Ascending aorta (tissue), 2 donors: ENCODE data around the gene WDR18. TPM values are rescaled to one million over a fixed set of nuclear protein-coding genes. Genes with fewer than 3 reads are reported as not detected.

Source experiments
- DNase-seq, 2 donors: peaks; one replicate each; pipeline ENCODE4 v3.0.0-alpha.2; 2019; ENCODE audit warnings: low spot score in 2 of 2
- H3K27ac ChIP-seq, 2 donors: fragments of 200-600 bp; sonication (generic); one replicate each; pipeline ENCODE4 v1.5.1; 2016 to 2017; ENCODE audit warnings: mild to moderate bottlenecking in 1 of 2
- H3K27me3 ChIP-seq: fragments of 200-600 bp; sonication (generic); one replicate; pipeline ENCODE4 v1.5.1; 2017
- H3K36me3 ChIP-seq, 2 donors: fragments of 200-600 bp; sonication (generic); one replicate each; pipeline ENCODE4 v1.5.1; 2016
- H3K4me1 ChIP-seq, 2 donors: fragments of 200-600 bp; sonication (generic); one replicate each; pipeline ENCODE4 v1.5.1; 2016 to 2017; ENCODE audit warnings: mild to moderate bottlenecking in 1 of 2
- H3K4me3 ChIP-seq, 2 donors: fragments of 200-600 bp; sonication (generic); one replicate each; pipeline ENCODE4 v1.5.1; 2016 to 2017; ENCODE audit warnings: mild to moderate bottlenecking in 1 of 2
- H3K9me3 ChIP-seq, 2 donors: fragments of 200-600 bp; sonication (generic); one replicate each; pipeline ENCODE4 v1.5.1; 2016
- intact Hi-C: fragments of 100-400 bp; cut with DNase I; formaldehyde crosslinking; loops from one replicate; pipeline ENCODE4 v1.15.1; 2023
- total RNA-seq: library from RNA; depleted of rRNA; stranded (reverse); fragments of >200 nt; gene quantifications from one replicate; pipeline ENCODE4 v1.1.0, GENCODE V29; 2016
- TF ChIP-seq, protein P1 (sequence below), 3 experiments: fragments of 200-600 bp in 2 of 3; fragments of 450-650 bp in 1 of 3; sonication (generic) in 2 of 3; IDR thresholded peaks; one replicate each; pipeline ENCODE4 v1.5.1; 2016 to 2019; ENCODE audit warnings: antibody characterized with exemption in 3 of 3, mild to moderate bottlenecking in 1 of 3, moderate library complexity in 1 of 3

WDR18 gene
- total RNA-seq, 1 donor from 2014 or later, result 65.7 TPM

GRCh38 chr19:1004204-1004802, 20.2 kb downstream of the WDR18 start:
- Histone ChIP-seq H3K27ac (no peak overlapping the region), H3K36me3 (peaks cover 6 to 9% of the 10 kb centered on the region in 2 donors), H3K27me3 (no peaks in the 10 kb centered on the region), H3K4me3 (no peak overlapping the region), H3K9me3 (no peaks in the 10 kb centered on the region), H3K4me1 (peaks cover 0 to 10% of the 10 kb centered on the region in 2 donors)
- TF ChIP-seq, protein P1, sequence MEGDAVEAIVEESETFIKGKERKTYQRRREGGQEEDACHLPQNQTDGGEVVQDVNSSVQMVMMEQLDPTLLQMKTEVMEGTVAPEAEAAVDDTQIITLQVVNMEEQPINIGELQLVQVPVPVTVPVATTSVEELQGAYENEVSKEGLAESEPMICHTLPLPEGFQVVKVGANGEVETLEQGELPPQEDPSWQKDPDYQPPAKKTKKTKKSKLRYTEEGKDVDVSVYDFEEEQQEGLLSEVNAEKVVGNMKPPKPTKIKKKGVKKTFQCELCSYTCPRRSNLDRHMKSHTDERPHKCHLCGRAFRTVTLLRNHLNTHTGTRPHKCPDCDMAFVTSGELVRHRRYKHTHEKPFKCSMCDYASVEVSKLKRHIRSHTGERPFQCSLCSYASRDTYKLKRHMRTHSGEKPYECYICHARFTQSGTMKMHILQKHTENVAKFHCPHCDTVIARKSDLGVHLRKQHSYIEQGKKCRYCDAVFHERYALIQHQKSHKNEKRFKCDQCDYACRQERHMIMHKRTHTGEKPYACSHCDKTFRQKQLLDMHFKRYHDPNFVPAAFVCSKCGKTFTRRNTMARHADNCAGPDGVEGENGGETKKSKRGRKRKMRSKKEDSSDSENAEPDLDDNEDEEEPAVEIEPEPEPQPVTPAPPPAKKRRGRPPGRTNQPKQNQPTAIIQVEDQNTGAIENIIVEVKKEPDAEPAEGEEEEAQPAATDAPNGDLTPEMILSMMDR (IDR thresholded peaks at IDR 0.05), result no peak
- no peak for DNase-seq
- intact Hi-C loops, result no loop called here

DNA sequence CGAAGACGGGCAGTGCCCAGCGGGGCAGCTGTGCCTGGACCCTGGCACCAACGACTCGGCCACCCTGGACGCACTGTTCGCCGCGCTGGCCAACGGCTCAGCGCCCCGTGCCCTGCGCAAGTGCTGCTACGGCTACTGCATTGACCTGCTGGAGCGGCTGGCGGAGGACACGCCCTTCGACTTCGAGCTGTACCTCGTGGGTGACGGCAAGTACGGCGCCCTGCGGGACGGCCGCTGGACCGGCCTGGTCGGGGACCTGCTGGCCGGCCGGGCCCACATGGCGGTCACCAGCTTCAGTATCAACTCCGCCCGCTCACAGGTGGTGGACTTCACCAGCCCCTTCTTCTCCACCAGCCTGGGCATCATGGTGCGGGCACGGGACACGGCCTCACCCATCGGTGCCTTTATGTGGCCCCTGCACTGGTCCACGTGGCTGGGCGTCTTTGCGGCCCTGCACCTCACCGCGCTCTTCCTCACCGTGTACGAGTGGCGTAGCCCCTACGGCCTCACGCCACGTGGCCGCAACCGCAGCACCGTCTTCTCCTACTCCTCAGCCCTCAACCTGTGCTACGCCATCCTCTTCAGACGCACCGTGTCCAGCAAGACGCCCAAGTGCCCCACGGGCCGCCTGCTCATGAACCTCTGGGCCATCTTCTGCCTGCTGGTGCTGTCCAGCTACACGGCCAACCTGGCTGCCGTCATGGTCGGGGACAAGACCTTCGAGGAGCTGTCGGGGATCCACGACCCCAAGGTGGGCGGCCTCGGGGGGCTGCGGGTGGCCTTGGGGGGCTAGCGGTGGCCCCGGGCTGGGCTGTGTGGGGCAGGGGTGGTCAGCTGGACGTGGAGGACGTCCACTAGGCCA, 20.9 kb downstream of the WDR18 start:
- Histone ChIP-seq H3K27me3 (no peaks in the 10 kb centered on the region), H3K36me3 (peaks cover 14 to 17% of the 10 kb centered on the region in 2 donors), H3K27ac (no peak overlapping the region), H3K4me1 (peaks cover 0 to 10% of the 10 kb centered on the region in 2 donors), H3K9me3 (no peaks in the 10 kb centered on the region), H3K4me3 (no peak overlapping the region)
- no peak for DNase-seq
- TF ChIP-seq, protein P1 (IDR thresholded peaks at IDR 0.05), result no peak
- intact Hi-C loops, result no loop called here

- TF ChIP-seq, protein P1 (IDR thresholded peaks at IDR 0.05), result no peak
- intact Hi-C loops, result no loop called here
- Histone ChIP-seq H3K36me3 (peaks cover 32 to 35% of the 10 kb centered on the region in 2 donors), H3K4me1 (no peaks in the 10 kb centered on the region), H3K9me3 (no peaks in the 10 kb centered on the region), H3K27ac (no peak overlapping the region), H3K27me3 (no peaks in the 10 kb centered on the region), H3K4me3 (no peak overlapping the region)
- DNase-seq, result no peak
These were observed 22.7 kb downstream of the WDR18 start for GRCh38 chr19:1006711-1007398.

DNA sequence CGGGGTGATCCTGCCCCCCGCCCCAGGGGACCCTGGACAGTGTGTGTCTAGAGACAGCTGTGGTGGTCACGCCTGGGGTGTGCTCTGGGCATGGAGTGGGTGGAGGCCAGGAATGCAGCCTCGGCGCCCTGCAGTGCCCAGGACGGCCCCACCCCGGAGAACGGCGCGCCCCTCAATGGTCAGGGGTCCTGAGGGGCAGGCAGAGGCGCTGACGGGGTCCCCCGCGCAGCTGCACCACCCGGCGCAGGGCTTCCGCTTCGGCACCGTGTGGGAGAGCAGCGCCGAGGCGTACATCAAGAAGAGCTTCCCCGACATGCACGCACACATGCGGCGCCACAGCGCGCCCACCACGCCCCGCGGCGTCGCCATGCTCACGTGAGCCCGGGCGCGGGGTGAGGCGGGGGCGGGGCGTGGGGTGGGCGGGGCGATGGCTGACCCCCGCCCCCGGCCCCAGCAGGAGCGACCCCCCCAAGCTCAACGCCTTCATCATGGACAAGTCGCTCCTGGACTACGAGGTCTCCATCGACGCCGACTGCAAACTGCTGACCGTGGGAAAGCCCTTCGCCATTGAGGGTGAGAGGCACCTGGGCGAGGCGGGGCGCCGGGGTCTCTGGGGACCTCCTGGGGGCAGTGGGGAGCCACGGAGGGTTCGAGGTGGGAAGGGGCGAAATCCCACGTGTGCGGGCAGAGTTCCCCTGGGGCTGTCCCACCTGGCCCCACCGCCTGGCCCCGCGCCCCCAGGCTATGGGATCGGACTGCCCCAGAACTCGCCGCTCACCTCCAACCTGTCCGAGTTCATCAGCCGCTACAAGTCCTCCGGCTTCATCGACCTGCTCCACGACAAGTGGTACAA, 23.5 kb downstream of the WDR18 start:
- Histone ChIP-seq H3K4me3 (no peak overlapping the region), H3K9me3 (no peaks in the 10 kb centered on the region), H3K27ac (no peak overlapping the region), H3K27me3 (no peaks in the 10 kb centered on the region), H3K4me1 (no peaks in the 10 kb centered on the region), H3K36me3 (peaks cover 39 to 43% of the 10 kb centered on the region in 2 donors)
- intact Hi-C loops, result no loop called here
- TF ChIP-seq, protein P1 (IDR thresholded peaks at IDR 0.05), result no peak
- no peak for DNase-seq
